ENCODE measurements around the gene ILKAP. TPM values are rescaled to one million over a fixed set of nuclear protein-coding genes. Genes with fewer than 3 reads are reported as not detected.
"Not testable (repeated sequence)": the region's sequence is repeated elsewhere in the genome, so short reads cannot be mapped to it uniquely, and the experiment has no call there.

The ILKAP gene
- total RNA-seq, 1 donor from 2014 or later = 19.6 TPM

DNA sequence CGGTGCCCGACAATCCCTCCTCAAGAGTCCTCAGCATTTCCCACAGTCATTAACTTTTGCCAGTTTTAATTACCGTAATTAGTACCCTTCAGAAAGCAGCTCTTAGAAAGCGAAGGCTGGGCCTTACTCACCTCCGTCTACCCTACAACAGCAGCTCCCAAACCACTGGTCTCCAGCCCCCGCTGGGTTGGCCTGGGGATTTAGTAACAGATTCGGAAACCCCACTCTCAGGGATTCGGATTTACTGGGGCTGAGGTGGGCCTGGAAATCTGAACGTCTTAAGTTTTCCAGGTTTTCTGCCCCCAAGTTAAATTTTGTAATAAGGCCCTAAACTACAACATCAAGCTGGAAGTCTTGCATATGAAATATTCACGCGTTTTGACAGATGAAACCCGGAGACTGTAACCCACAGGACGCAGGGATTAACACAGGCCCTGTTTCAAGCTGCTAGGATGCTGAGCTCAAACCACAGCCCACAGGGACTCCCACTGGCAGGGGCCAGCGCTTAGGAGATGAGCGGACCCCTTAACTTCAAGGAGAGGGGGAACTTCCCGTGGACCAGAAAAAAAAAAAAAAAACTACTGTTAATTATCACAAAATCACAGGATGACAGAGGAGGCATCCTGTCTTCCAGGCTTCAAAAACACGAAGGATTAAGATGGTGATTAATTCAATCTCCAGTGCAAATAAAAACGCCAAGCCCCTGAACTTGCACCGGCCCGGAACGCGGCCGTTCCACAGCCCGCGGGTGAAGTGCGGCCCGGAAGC, 985 bp downstream of the ILKAP start:
- peak; percentile 26 to 27 for DNase-seq (ENCODE audit: low read depth in 2 of 2)

DNA sequence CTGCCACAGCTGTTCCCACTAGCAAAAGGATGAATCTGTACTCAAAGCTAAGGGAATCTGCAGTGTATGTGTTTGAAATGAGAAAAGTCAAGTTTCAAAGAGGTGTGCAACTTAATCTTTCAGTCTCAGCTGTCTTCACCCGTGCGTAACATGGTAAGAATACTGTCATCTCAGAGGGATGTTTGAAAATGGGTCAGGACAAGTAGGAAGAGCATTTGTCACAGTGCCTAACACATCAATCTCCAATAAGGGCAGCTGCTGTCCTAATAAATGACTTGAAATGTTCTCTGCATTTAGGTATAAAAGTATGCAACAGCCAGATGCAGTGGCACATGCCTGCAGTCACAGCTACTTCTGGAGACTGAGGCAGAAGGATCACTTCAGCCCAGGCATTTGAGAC, 13.1 kb downstream of the ILKAP start:
- no peak for DNase-seq (ENCODE audit: low read depth in 2 of 2)

DNA sequence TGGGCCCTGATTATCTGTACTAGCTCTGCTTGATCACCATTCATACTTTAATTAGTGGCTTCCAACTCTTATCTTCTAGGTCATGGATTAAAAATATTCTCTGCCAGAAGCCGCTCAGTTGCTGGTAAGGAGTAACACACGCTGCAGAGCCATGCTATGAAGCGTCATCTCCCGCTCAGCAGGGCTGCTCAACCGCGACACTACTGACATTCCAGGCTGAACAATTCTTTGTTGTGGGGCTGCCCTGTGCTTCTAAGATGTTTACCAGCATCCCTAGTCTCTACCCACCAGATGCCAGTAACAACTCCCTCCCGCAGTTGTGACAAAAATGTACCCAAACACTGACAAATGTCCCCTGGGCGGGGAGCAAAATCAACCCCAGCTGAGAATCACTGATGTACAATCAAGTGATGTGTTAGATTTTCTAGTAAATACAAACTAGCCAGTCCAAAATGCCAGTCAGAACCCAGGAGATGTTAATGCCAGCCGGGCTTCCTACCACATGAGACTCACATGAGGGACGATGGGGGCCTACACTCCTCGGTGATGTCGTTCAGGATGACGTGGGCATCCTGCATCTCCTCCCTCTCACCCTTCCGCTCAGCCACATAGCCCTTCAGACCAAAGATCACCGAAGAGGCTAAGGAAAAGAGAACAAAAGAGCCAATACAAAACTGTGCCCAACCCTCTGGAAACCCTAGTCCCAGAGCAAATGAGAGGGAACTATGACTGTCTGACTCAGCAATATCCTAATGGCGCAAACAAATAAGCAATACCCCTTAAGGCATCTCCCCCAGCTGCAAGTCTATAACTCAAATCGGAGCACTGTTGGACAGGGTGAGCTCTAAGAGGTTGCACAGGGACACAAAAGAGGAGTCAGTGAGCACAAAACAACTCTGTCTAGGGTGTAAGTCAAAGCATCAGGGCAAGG, 15.6 kb downstream of the ILKAP start:
- no peak for DNase-seq (ENCODE audit: low read depth in 2 of 2)

DNA sequence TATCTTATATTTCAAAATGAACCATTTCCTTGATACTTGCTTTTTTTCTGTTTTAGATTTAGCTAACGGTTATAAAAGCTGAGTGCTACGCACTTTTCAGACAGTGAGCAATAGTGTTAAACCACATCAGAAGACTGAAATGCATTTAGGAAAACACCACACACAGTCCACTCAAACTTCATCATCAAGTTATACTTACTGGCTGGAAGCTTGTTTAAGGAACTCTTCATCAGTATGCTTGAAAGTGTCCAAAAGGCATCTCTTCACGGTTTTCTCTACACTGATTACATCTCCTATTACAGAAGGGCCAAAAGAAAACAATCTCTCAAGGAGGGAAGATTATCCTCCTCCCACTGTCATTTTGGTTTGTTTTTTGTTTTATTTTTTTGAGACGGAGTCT, 19.7 kb downstream of the ILKAP start:
- DNase-seq (ENCODE audit: low read depth in 2 of 2) = no peak

DNA sequence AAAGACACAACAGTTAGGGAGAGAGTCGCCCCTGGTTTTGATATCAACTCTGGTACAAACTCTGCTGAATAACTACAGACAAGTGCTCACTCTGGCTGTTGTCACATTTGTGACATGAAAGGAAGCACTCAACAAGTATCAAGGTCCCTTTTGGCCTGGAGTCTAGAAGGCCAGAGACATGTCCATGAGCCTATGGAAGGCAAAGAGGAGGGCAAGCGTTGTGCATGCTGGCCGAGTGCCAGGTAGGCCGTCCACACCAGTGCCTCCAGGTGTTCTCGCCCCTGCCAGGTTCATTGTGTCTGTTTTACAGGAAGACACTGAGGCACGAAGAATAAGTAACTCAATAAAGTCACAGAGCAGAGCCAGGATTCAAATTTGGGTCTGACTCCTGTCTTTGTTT, 21.1 kb downstream of the ILKAP start:
- DNase-seq (ENCODE audit: low read depth in 2 of 2) = no peak

DNA sequence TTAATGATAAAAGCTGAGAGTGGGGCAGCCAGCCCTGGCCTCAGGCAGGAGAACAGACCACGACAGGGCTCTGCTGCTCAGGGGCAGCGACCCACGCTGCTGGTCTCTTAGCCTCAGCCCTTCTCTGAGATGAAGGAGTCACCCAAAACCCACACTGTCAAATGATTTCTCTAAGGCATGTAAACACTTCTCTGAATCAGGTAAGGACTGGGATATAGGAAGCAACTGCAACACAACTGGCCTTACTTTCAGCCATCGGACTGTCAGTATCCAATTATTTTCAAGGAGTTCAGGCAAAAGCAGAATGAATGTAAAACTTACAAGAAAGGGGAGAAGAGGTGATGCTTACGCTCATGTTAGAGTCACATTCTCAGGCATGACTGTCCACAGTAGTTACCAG, 22.9 kb downstream of the ILKAP start:
- no peak for DNase-seq (ENCODE audit: low read depth in 2 of 2)

DNA sequence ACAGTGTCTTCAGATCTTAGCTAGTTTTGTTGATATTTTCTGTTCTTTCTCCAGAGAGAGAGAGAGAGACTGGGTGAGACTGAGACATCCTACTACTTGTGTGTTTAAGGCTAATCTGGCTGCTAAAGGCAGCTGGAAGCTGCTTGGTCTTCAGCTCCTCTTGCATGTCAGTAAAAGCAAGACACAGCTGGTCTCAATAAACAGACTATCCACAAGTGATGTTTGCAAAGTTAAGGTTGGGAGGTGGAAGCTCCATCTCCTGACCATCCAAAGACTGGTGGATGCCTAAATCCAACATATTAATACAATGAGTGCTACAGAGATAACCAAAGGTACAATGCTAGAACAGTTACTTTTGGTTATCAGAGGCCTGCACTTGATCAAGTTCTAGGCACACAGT, 26.9 kb downstream of the ILKAP start:
- DNase-seq (ENCODE audit: low read depth in 2 of 2) = no peak

DNA sequence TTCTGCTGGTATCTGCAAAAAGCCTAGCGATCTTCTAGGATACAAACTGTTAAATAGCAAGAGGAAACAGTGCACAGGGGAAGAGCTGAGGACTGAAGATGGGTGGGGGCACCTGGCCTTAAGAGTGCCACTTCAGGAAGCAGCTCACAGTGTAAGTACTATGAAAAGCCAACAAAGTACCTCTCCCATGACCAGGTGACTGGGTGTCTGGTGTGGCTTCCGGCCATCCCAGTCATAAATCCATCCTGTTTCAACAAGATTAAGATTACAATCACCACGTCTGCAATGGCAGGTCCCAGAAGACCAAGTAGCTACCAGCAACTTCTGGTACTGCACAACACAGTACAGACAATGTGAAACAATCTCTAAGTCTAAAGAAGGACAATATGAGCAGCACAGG, 28.8 kb downstream of the ILKAP start:
- no peak for DNase-seq (ENCODE audit: low read depth in 2 of 2)

DNA sequence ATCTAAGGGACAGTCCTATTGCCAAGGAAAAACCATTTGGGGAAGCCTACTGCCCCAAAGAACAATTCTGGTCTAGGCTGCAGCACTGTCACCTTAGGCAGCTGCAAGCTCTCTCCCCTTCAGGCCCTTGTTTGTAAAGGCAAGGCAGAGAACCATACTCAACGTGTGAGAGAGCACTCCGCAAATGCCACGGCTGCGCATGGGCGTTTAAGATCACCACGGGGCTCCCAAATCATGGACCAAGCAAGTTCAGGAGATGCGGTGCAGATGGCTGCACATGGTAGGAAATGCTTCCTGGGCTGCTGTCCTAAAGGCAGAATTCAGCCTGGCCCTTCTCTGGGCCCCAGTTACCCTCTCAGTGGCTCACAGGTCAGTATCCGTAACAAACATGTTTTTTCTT, 29.2 kb downstream of the ILKAP start:
- DNase-seq (ENCODE audit: low read depth in 2 of 2) = no peak

DNA sequence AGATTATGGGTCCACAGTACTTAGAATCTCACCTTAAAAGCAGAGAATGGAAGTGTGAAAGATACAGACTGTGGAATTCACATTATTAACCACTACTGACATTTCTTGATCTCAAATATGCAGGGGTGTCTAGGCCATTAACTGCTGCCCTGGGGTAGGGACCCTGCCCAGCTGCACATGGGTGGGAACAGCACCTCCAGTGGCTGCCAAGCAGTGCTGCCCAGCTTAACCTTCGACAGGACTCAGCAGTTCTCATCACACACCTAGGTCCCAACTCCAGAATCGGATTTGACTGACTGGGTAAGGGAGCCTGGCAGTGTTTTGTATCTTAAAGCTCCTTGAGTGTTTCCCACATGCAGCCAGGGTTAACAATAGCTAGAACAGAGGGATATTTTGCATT, 29.8 kb downstream of the ILKAP start:
- DNase-seq (ENCODE audit: low read depth in 2 of 2) = no peak

DNA sequence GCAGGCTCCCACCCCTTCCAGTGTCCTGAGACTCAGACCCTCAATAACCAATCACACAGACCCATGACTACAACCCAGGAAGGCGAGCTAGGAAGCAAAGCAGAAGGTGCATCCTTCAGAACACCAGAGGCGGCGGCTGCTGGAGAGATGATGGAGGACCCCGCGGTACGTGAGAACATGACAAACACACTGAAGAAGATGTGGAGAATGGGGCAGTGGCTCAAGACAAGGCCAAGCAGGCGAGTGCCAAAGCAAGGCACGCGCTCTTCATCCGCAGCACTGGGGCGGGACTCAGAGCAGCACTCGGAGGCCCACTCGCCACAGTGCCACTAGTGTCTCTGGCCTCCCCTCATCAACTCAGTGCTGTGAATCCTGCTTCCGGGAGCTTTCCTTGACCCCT, 31.1 kb downstream of the ILKAP start:
- DNase-seq (ENCODE audit: low read depth in 2 of 2) = no peak

DNA sequence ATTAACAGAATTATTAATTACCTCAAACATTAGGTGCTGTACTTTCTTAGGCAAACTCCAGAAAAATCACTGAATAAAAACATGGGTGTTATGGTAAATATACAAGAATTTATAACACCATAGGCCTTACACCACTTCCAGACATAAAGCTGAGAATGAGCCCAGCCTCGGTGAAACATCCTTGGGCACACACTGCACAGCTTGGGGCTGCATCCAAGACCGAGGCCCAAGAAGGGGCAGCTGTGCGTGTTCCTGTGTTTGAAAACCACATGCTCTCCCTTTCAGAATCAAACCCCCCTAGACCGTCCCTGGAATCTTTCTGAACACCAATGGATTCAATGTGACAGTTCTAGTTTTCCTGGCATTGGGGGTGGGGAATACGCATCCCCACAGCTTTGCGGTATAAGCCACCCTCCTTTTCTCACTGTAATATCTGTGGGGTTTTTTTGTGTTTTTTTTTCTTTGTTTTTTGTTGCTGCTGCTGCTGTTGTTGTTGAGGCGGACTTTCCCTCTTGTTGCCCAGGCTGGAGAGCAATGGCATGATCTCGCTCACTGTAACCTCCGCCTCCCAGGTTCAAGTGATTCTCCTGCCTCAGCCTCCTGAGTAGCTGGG, 31.8 kb downstream of the ILKAP start:
- DNase-seq (ENCODE audit: low read depth in 2 of 2) = no peak

DNA sequence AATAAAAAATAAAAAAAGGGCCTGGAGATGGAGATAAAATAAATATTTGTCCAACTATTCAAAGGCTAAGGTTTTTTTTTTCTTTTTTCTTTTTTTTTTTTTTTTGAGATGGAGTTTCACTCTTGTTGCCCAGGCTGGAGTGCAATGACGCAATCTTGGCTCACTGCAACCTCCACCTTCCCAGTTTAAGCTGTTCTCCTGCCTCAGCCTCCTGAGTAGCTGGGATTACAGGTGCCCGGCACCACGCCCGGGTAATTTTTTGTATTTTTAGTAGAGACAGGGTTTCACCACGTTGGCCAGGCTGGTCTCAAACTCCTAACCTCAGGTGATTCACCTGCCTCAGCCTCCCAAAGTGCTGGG, 32.4 kb downstream of the ILKAP start:
- not testable (repeated sequence) for DNase-seq (ENCODE audit: low read depth in 2 of 2)

DNA sequence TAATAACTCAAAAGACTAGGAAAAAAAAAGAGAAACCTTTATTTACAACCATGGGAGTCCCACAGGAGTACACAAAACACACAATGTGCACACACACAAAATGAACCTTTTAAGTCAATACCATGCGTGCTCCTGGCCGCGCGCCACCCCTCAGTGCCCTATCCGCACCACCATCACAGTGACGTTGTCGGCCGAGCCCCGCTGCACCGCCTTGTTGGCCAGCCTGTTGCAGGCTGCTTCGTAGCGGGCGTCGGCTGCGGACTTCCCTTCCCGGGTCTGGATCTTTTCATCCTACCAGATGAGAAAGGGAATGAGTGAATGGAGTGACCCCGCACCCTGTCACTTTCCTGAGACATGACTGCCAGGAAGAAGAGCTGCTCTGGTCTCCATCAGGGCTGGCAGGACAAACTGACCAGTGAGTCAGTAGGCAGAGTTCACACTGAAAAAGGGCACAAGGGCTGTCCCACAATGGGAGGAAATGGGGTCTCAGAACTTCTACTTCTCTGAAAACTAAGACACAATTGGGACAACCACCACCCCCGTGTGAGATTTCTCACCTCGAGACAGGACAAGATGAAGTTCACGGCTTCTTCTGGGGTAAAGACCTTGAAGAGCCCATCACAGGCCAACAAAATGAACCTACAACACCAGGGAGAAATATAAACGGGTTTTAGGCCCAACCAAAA, 33.0 kb downstream of the ILKAP start:
- peak; percentile 19 to 48 for DNase-seq (ENCODE audit: low read depth in 2 of 2)

DNA sequence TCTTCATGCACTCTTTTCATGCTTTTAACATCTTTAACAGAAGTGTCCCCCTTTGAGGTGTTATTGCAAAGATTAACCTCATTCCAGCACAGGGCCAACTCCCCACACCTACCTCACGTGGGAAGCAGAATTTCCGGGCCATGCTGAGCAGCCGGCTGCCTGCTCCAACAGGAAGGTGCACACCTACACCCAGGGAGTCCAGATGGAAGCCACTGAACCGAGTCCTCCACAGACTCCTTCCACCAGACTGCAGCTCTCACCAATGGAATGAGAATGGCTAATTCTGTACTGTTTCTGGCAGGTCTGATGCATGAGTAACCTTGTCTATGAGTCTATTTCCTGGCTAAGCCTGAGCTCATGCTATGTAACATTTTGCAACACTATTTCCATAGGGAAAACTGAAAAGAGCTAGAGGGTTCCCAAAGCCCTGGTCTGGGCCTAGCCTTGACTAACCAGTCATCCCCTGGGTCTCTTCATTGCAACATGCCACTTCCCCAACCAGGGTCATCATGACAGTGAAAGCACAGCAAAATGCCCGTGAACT, 33.7 kb downstream of the ILKAP start:
- peak; percentile 85 to 91 for DNase-seq (ENCODE audit: low read depth in 2 of 2)

DNA sequence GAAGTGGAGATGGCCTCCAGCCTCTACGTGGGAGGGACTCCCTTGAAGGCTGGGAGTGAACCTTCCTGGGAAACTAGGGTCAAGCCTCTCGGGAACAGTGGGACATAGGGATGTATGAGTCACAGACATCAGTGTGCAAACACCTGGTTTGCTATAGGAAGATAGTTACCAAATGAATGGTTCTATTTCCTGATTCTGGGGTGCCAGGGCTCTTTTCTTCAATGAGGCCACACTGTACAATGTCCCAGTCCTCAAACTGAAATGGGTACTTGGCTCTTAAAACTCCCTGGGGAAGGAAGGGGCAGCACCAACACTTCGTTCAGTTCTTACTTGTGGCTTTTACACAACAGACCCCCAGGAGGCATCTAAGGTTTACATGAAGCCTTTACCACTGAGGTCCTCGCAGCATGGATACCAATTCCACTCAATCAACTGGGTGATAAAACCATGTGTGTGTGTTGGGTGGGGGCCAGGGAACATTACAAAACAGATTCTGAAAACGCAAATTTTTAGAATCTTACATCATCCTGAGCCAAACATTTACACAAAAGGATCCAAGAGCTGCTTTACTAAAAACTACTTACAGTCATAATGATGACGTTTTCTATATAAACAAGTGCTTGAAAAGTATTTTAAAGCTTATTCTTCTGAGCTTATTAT, 34.3 kb downstream of the ILKAP start:
- peak; percentile 80 to 83 for DNase-seq (ENCODE audit: low read depth in 2 of 2)

DNA sequence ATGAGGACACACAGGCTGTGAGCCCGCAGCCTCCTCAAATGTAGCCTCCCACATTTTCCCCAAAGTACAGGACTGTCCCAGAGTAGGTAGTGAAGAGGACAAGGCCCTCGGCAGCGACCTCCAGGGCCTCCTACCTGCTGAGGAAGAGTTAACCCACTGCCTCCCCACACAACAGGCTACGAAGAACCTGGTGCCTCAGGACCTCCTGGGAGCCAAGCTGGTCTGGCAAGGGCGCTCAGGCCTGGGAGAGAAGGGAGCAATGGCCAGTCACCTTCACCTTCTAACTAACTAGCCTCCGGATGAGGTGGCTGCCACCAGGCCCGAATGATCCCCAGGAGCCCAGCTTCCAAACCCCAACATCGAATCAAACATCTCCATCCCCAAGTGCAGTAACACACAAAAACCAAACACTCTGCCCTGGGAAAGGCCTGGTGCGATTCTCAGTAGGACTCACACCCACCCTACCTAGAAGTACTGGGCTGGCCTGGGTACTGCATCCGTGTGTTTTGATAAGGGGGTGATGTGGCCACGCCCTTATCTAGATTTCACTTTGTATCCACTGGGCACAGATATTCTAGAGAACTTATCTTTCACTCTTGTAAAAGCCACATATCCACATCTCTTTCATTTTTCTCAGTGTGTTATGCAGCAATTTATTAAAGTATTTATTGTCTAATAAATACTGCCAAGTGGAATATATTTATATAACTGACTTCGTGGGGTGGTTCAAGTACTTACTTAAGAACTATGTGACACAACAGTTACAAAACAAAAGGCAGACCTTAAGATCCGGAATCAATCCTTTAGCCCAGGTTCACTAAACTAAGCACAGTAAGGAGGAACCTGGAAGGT, 35.1 kb downstream of the ILKAP start:
- DNase-seq (ENCODE audit: low read depth in 2 of 2) = no peak

DNA sequence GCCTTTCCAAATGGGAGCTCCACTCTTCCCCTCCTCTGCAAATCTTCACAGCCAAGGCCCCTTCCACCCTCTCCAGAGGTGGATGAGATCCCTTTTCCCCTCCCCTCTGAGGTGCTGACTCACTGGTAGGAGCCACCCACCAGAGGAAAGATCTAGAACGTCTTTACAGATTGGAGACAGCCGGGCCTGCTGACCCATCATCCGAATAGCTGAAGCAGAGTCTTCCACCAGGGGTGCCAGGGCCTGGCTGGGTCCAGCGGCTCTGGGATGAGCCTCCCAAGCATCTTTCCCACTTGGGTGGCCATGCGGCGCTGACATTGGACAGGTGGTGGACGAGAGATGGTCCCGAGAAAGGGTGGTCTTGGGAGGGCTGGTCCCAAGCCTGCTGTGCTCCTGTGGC, 35.7 kb downstream of the ILKAP start:
- DNase-seq (ENCODE audit: low read depth in 2 of 2) = no peak

DNA sequence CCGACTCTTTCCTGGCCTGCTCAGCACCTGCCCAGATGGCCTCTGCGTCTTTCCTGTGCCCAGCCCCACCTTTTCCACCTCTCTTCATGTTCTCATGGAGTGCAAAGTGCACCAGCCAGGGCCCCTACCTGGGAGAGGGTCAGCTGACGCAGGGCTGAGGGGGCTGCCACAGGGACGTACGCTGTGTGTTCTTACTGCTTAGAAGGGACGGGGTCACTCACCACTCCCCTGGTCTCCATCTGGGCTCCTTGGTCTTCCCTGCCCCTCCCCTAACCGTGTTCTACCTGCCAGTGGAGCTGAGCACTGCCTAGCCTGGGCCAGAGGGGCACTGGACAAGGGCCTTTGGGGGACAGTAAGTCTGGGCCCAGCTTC, 36.2 kb downstream of the ILKAP start:
- DNase-seq (ENCODE audit: low read depth in 2 of 2) = no peak

Measured in lung microvascular endothelial cell (primary cell).